Upper lobe of right lung (tissue), 1 donor: ENCODE results near the gene SLC4A8. TPM values are rescaled to one million over a fixed set of nuclear protein-coding genes. Genes with fewer than 3 reads are reported as not detected.
"Not testable (repeated sequence)": the region's sequence is repeated elsewhere in the genome, so short reads cannot be mapped to it uniquely, and the experiment has no call there.

ENCODE experiments used
- ATAC-seq: fragments of 200-7000 bp; cut with Tn5 transposase; one replicate; pipeline ENCODE4 v1.9.1; 2020; ENCODE audit warnings: mild to moderate bottlenecking, moderate library complexity
- DNase-seq: peaks from one replicate; pipeline ENCODE4 v3.0.0-alpha.2; 2020
- H3K27ac ChIP-seq: fragments of 200-600 bp; one replicate; pipeline ENCODE4 v1.8.0; 2022
- H3K27me3 ChIP-seq: fragments of 200-600 bp; one replicate; pipeline ENCODE4 v1.8.0; 2022; ENCODE audit warnings: mild to moderate bottlenecking
- H3K36me3 ChIP-seq: fragments of 200-600 bp; one replicate; pipeline ENCODE4 v1.8.0; 2022
- H3K4me1 ChIP-seq: fragments of 200-600 bp; one replicate; pipeline ENCODE4 v1.8.0; 2022
- H3K4me3 ChIP-seq: fragments of 200-600 bp; one replicate; pipeline ENCODE4 v1.8.0; 2022; ENCODE audit warnings: mild to moderate bottlenecking
- H3K9me3 ChIP-seq: fragments of 200-600 bp; one replicate; pipeline ENCODE4 v1.8.0; 2022
- intact Hi-C: fragments of 100-400 bp; cut with DNase I; formaldehyde crosslinking; loops from one replicate; pipeline ENCODE4 v1.11.0; 2022
- total RNA-seq: library from RNA; stranded (reverse); fragmentation: NEBNext Ultra II Directional; extraction: Animal tissue kit (Norgen Biotek cat#: 25700); gene quantifications from one replicate; pipeline ENCODE4 v1.2.1, GENCODE V29; 2021
- TF ChIP-seq, protein P1 (sequence below): fragments of 200-600 bp; IDR thresholded peaks from one replicate; pipeline ENCODE4 v1.8.0; 2022; ENCODE audit warnings: antibody characterized with exemption
- donor health status: DM: no; HTN: yes; CAD: no; lungs with severe emphysema.

Gene SLC4A8
- total RNA-seq, 1 donor from 2014 or later: 2.5 TPM

- H3K9me3 ChIP-seq: no peaks in the 10 kb centered on the region
- H3K4me1 ChIP-seq: no peaks in the 10 kb centered on the region
- no peak overlapping the region for H3K27ac ChIP-seq
- intact Hi-C loops: no loop called here
- H3K4me3 ChIP-seq: no peak overlapping the region
- DNase-seq (no peak), ATAC-seq (no peak)
- TF ChIP-seq, protein P1, sequence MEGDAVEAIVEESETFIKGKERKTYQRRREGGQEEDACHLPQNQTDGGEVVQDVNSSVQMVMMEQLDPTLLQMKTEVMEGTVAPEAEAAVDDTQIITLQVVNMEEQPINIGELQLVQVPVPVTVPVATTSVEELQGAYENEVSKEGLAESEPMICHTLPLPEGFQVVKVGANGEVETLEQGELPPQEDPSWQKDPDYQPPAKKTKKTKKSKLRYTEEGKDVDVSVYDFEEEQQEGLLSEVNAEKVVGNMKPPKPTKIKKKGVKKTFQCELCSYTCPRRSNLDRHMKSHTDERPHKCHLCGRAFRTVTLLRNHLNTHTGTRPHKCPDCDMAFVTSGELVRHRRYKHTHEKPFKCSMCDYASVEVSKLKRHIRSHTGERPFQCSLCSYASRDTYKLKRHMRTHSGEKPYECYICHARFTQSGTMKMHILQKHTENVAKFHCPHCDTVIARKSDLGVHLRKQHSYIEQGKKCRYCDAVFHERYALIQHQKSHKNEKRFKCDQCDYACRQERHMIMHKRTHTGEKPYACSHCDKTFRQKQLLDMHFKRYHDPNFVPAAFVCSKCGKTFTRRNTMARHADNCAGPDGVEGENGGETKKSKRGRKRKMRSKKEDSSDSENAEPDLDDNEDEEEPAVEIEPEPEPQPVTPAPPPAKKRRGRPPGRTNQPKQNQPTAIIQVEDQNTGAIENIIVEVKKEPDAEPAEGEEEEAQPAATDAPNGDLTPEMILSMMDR: no peak
- H3K36me3 ChIP-seq: no peaks in the 10 kb centered on the region
- H3K27me3 ChIP-seq: no peaks in the 10 kb centered on the region
These were observed 83.7 kb downstream of the SLC4A8 start for GRCh38 chr12:51508285-51508684.

DNA sequence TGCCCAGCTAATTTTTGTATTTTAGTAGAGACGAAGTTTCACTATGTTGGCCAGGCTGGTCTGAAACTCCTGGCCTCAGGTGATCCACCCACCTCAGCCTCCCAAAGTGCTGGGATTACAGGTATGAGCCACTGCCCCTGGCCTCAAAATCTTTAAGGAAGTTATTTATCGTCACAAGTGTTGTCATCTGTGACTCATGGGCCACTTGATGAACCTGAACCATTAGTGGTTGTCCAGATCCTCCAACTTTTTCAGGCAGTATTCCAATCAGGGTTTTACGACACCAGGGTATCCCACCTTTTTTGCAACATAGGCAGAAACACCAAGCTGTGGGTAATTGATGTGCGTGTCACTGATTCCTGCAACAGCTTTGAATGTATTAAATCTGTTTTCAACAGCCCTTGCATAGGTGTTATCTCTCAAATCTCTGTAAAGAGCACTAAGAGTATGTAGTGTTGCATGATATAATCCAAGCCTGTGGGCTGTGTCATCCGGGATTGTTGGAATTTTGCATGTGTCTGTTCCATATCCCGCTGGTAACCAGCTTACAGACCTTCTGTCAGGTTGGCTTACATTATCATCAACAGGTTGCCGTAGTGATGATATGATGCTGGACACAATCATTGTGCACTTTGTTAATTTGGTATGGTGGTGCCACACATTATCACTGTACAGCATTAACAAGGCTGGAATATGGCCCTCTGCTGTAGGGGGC lies 87.1 kb downstream of the SLC4A8 start:
- intact Hi-C loops: no loop called here
- H3K9me3 ChIP-seq: no peaks in the 10 kb centered on the region
- TF ChIP-seq, protein P1: no peak
- no peaks in the 10 kb centered on the region for H3K27me3 ChIP-seq
- DNase-seq (no peak), ATAC-seq (no peak)
- no peaks in the 10 kb centered on the region for H3K36me3 ChIP-seq
- no peaks in the 10 kb centered on the region for H3K4me1 ChIP-seq
- no peak overlapping the region for H3K4me3 ChIP-seq
- H3K27ac ChIP-seq: no peak overlapping the region

DNA sequence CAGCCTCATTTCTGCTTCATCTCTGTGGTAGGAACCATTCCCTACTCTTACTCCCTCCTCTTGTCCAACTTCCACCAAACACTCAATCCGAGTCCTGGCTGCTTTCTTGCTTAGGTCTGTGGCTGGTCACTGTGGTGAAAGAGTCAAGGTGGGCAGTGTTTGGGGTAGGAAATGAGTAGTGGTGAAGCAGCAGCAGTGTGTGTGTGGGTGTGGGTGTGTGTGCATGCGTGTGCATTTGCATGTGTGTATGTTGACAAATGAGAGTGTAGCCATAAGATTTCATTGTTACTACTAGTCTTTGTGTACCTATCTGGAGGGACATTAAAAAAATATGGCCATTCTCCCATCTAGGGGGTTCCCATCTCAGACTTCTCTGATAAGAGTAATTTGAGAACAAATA lies 87.8 kb downstream of the SLC4A8 start:
- Histone ChIP-seq H3K27me3 (no peaks in the 10 kb centered on the region), H3K4me3 (no peak overlapping the region), H3K27ac (no peak overlapping the region), H3K9me3 (no peaks in the 10 kb centered on the region), H3K36me3 (no peaks in the 10 kb centered on the region), H3K4me1 (no peaks in the 10 kb centered on the region)
- TF ChIP-seq, protein P1: no peak
- ATAC-seq (no peak), DNase-seq (no peak)
- intact Hi-C loops: no loop called here

DNA sequence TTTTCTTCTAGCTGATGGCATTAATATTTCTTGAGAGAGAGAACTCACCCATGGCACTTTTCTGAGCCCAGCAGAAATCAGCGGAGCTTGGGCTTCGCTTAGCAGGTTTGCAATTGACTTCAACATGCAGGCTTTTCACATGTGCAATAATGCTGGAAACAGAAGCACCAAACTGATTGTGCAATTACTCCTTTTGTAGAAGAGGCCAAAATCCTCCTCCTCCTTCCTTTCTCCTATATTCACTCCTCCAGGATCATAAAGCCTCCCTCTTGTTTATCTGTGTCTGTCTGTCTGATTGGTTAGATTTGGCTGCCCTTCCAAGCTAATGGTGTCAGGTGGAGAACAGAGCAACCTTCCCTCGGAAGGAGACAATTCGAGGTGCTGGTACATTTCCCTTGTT lies 90.4 kb downstream of the SLC4A8 start:
- H3K27ac ChIP-seq, H3K4me1 ChIP-seq, H3K9me3 ChIP-seq, H3K36me3 ChIP-seq, ATAC-seq, H3K27me3 ChIP-seq, DNase-seq, H3K4me3 ChIP-seq, intact Hi-C loops: not testable (repeated sequence)

- Histone ChIP-seq H3K27ac (no peak overlapping the region), H3K9me3 (no peaks in the 10 kb centered on the region), H3K27me3 (no peaks in the 10 kb centered on the region), H3K4me1 (no peaks in the 10 kb centered on the region), H3K4me3 (no peak overlapping the region), H3K36me3 (no peaks in the 10 kb centered on the region)
- ATAC-seq (no peak), DNase-seq (no peak)
- intact Hi-C loops: no loop called here
- TF ChIP-seq, protein P1: no peak
These were observed 92.7 kb downstream of the SLC4A8 start for GRCh38 chr12:51517316-51517715.

- intact Hi-C loops: no loop called here
- Histone ChIP-seq H3K4me3 (no peak overlapping the region), H3K27ac (no peak overlapping the region), H3K27me3 (no peaks in the 10 kb centered on the region), H3K9me3 (no peaks in the 10 kb centered on the region), H3K4me1 (no peaks in the 10 kb centered on the region), H3K36me3 (no peaks in the 10 kb centered on the region)
- no peak for DNase-seq
- no peak for ATAC-seq
- TF ChIP-seq, protein P1: no peak
These were observed 93.2 kb downstream of the SLC4A8 start for GRCh38 chr12:51517800-51518199.
